Kidney capillary endothelial cell (primary cell): Measurements from ENCODE around the gene MTMR12.
"Not testable (repeated sequence)": the region's sequence is repeated elsewhere in the genome, so short reads cannot be mapped to it uniquely, and the experiment has no call there.

Experiments used
- DNase-seq: peaks from one replicate; pipeline ENCODE4 v3.0.0-alpha.2; 2018; ENCODE audit warnings: low spot score

The MTMR12 gene

GRCh38 chr5:32232441-32233219, 80.1 kb downstream of the MTMR12 start:
- DNase-seq: peak; percentile 67

- no peak for DNase-seq
These were observed 80.8 kb downstream of the MTMR12 start for GRCh38 chr5:32231929-32232328.

- no peak for DNase-seq
These were observed 81.5 kb downstream of the MTMR12 start for GRCh38 chr5:32231241-32231640.

GRCh38 chr5:32230356-32231099, 82.2 kb downstream of the MTMR12 start:
- no peak for DNase-seq

- DNase-seq: no peak
These were observed 83.2 kb downstream of the MTMR12 start for GRCh38 chr5:32229586-32229985.

- DNase-seq: no peak
These were observed 83.9 kb downstream of the MTMR12 start for GRCh38 chr5:32228816-32229215.

- no peak for DNase-seq
These were observed 87.3 kb downstream of the MTMR12 start for GRCh38 chr5:32225445-32225844.

- DNase-seq: peak; percentile 16
These were observed 88.6 kb downstream of the MTMR12 start for GRCh38 chr5:32223972-32224609.

- DNase-seq: no peak
These were observed 89.8 kb downstream of the MTMR12 start for GRCh38 chr5:32222723-32223470.

GRCh38 chr5:32217886-32218396, 94.8 kb downstream of the MTMR12 start:
- no peak for DNase-seq

- DNase-seq: not testable (repeated sequence)
These were observed 98.4 kb downstream of the MTMR12 start for GRCh38 chr5:32214344-32214743.

- no peak for DNase-seq
These were observed 102.6 kb downstream of the MTMR12 start for GRCh38 chr5:32210151-32210550.

- not testable (repeated sequence) for DNase-seq
These were observed 103.9 kb downstream of the MTMR12 start for GRCh38 chr5:32208837-32209236.

- no peak for DNase-seq
These were observed 105.4 kb downstream of the MTMR12 start for GRCh38 chr5:32207355-32207634.

GRCh38 chr5:32206509-32207354, 106.0 kb downstream of the MTMR12 start:
- DNase-seq: no peak

- no peak for DNase-seq
These were observed 106.7 kb downstream of the MTMR12 start for GRCh38 chr5:32206053-32206452.

- no peak for DNase-seq
These were observed 110.3 kb downstream of the MTMR12 start for GRCh38 chr5:32202394-32202793.

GRCh38 chr5:32201122-32201753, 111.5 kb downstream of the MTMR12 start:
- no peak for DNase-seq

- no peak for DNase-seq
These were observed 115.7 kb downstream of the MTMR12 start for GRCh38 chr5:32197032-32197431.

- DNase-seq: no peak
These were observed 117.5 kb downstream of the MTMR12 start for GRCh38 chr5:32195265-32195664.

GRCh38 chr5:32193591-32193990, 119.1 kb downstream of the MTMR12 start:
- no peak for DNase-seq
